Esophagus muscularis mucosa (tissue), 3 donors: ENCODE data around the gene ATXN10.

ENCODE experiments used
- POLR2A ChIP-seq: fragments of 450-650 bp; IDR thresholded peaks from one replicate; pipeline ENCODE4 v1.6.1; 2017; ENCODE audit warnings: antibody characterized with exemption, moderate library complexity, mild to moderate bottlenecking, low read depth
- POLR2AphosphoS5 ChIP-seq, 2 donors: sonication (generic); formaldehyde crosslinking; IDR thresholded peaks; one replicate each; pipeline ENCODE4 v1.6.1; 2017; ENCODE audit warnings: antibody characterized with exemption in 2 of 2
- TF ChIP-seq, protein P1 (sequence below), 3 experiments: fragments of 200-600 bp in 2 of 3; fragments of 450-650 bp in 1 of 3; sonication (generic) in 2 of 3; IDR thresholded peaks; one replicate each; pipeline ENCODE4 v1.5.1; 2017 to 2019; ENCODE audit warnings: antibody characterized with exemption in 3 of 3, mild to moderate bottlenecking in 2 of 3, moderate library complexity in 1 of 3

DNA sequence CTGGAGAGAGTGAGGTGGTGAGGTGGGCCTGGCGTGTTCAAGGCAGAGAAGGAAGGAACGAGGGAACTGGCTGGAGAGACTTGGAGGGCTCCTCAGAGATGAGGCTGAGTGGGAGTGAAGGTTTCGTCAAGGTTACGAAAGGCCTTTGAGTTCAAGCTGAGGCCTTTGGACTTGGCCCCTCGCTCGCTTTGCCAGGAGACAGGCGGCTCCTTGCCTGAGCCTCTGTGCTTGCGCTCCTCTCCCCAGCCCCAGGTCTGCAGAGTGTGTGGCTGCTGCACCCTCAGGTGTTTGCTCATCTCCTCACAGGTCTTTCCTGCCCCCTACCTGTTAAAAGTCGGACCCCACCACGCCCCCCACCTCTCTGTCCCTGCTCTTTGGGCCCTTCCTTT, 91.6 kb downstream of the ATXN10 start:
- TF ChIP-seq, protein P1, sequence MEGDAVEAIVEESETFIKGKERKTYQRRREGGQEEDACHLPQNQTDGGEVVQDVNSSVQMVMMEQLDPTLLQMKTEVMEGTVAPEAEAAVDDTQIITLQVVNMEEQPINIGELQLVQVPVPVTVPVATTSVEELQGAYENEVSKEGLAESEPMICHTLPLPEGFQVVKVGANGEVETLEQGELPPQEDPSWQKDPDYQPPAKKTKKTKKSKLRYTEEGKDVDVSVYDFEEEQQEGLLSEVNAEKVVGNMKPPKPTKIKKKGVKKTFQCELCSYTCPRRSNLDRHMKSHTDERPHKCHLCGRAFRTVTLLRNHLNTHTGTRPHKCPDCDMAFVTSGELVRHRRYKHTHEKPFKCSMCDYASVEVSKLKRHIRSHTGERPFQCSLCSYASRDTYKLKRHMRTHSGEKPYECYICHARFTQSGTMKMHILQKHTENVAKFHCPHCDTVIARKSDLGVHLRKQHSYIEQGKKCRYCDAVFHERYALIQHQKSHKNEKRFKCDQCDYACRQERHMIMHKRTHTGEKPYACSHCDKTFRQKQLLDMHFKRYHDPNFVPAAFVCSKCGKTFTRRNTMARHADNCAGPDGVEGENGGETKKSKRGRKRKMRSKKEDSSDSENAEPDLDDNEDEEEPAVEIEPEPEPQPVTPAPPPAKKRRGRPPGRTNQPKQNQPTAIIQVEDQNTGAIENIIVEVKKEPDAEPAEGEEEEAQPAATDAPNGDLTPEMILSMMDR (IDR thresholded peaks at IDR 0.05) = no peak
- TF ChIP-seq POLR2AphosphoS5 (IDR thresholded peaks at IDR 0.05) (no peak), POLR2A (no peak)
